NT2/D1 (cell line): Measurements from ENCODE around the gene MYPN.

Source experiments
- SUZ12 ChIP-seq: IDR thresholded peaks from 2 replicates; pipeline ENCODE4 v1.6.1; 2011; ENCODE audit not compliant: insufficient read length, insufficient read depth; ENCODE audit errors: extremely low read depth
- YY1 ChIP-seq: IDR thresholded peaks from 2 replicates; pipeline ENCODE4 v1.6.1; 2011; ENCODE audit not compliant: insufficient read length, insufficient read depth

- no peak for TF ChIP-seq SUZ12
- TF ChIP-seq YY1 = no peak
Observed at GRCh38 chr10:68088740-68089139, 20.5 kb upstream of the MYPN start.
